ENCODE measurements around the gene MKNK1.
A peak's percentile ranks its signal among the peaks of the same experiment; 100 is the strongest.

The MKNK1 gene

DNA sequence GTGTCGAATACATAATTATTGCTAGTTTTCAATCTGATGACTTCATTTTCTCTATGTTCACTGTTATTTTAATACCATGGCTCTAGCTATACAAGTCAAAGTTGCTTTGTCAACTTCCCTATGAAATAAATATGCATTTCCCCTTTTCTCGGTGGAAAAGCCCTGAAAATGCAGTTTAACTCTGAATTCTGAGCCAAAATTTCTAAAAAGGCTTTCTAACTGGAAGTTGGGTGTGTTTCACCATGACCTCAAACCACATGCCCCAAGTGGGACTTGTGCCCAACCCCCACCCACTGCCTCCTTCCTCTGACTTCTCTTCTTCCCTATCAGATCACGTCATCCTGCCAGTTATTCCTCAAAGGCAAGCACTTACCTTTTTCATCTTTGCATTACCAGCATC is 8.9 kb downstream of the MKNK1 start:
- DNase-seq = peak; percentile 53

GRCh38 chr1:46594063-46594462 is 10.0 kb downstream of the MKNK1 start:
- DNase-seq = no peak

GRCh38 chr1:46592823-46593222 is 11.2 kb downstream of the MKNK1 start:
- DNase-seq = no peak

GRCh38 chr1:46589529-46589928 is 14.5 kb downstream of the MKNK1 start:
- DNase-seq = no peak

- no peak for DNase-seq
Measured at GRCh38 chr1:46587069-46587468, 17.0 kb downstream of the MKNK1 start.

GRCh38 chr1:46585312-46585938 is 18.6 kb downstream of the MKNK1 start:
- DNase-seq = no peak

DNA sequence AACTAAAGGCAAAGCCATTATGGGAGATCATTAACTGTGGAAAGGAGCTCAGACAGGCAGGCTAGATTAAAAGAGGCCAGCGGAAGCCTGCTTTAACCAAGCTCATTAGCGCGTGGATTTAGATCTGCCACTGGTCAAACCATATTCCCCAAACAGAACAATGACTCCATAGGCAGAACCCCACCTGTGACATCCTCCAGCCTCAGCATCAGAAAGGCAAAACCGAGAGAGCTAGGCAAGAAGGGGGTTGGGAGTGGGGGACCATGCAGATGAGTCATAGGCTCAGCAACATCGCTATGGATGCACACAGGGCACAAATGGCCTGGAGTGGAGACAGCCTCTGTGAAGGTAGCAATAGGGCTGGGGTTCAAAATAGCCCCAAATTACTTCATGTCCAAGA is 20.6 kb downstream of the MKNK1 start:
- no peak for DNase-seq

DNA sequence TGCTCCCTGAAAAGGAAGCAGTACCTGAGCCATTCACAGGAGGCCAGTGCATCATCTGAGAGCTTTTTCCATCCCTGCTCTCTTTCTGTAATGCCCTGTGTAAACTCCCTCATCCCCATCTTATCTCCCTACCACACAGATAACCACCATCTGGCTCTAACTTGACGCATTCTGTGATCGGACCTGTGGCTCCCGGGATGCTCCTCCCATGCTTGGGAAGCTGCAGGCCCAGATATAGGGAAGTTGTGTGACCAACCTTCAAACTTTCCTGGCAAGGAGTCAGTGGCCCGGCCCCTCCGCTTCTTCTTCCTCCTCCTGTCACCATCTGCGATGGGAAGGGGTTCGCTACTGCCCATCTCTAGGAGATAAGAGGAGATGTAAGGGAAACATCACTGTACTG is 21.1 kb downstream of the MKNK1 start:
- DNase-seq = no peak

DNA sequence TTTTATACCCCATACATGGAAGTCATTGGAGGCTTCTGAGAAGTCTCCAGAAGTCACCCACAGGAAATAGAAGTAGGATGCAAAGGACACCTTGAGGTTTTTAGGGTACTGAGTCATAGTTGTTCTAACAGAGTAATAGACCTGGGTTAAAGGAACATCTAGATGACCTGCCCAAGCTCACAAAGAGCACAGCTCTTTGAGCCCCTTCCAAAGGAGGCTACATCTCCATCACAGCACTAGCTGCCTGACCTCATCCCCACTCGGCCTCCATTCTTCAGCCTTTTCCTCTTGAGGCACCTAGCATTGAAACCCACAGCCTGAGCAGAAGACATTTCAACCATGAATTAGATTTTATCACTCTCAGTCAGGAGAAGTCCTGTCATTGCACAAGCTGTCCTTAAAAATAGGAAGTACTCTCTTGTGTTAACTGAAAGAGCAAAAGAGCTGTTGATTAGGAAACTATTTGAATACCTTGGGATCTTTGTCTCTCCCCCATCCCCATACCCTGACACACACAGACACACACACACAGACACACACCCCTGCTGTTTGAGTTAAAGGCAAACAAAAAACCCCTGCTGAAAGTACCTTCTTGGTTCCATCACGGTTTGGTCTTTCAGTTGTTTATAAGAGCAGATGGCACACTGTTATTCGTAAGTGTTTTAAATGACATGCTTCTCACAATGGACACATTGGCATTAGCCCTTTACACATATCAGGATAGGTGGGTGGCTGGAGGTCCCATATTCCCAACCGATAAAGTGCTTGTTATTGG is 22.2 kb downstream of the MKNK1 start:
- no peak for DNase-seq

- no peak for DNase-seq
Measured at GRCh38 chr1:46580140-46580903, 23.7 kb downstream of the MKNK1 start.

DNA sequence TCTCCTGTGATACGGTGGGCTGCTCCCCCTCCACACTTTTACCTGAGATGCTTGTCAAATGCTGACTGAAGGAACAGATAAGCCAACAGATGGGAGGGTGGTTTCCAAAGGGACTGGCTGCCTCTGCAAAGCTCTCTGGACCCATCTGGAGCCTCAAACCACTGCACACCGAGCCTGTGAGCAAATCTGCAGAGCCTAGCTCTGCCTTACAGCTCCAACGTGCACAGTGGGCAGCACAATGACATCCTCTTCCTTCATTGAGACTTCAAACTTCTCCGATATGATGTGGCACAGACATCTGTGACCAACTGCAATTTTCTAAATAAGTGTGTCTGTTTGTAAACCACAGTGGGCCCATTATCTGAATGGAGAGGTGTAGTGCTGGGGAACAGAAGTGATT is 26.4 kb downstream of the MKNK1 start:
- DNase-seq = no peak

- DNase-seq = no peak
Measured at GRCh38 chr1:46576596-46576995, 27.5 kb downstream of the MKNK1 start.

- DNase-seq = no peak
Measured at GRCh38 chr1:46575778-46576177, 28.3 kb downstream of the MKNK1 start.

DNA sequence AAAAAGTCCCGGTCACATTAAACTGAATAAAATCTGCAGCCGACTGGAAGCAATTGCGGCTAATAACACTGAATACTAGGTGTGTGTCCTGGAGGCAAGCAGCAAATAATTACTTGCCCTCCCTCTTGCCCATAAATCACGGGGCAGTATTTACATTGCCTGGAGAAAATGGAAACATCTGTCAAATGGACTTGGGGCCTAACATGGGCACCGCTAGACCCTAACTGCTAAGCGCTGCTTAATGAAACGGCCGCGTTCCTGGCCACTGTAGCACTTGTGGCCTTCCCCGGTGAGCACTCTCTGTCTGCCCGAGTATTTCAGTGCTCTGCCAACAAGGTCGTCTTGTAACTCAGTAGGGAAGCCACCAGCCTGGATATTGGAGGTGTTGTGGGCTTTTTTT is 28.8 kb downstream of the MKNK1 start:
- no peak for DNase-seq

DNA sequence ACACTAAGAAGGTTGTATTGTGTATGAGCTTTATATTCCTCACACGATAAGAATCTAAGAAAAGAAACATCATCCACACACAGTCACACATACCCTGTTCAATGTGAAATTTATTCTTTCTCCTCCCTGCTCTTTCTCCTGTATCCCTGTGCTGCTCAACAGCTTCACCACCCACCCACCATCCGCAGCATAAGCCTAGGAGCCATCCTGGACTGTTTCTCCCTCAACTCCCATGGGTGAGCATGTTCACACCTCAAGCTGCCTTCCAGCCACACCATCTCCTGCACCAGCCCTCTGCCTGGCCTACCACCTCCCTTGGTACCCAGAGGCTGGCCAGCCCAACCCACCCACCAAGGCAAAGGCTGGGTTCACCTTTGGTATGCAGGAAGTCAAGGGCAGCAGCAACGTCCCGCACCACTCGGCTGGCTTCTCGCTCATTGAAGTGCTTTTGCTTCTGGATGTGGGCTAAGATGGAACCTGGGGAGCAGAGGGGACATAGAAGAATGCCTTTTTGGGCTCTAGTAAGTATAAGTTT is 32.3 kb downstream of the MKNK1 start:
- no peak for DNase-seq

DNA sequence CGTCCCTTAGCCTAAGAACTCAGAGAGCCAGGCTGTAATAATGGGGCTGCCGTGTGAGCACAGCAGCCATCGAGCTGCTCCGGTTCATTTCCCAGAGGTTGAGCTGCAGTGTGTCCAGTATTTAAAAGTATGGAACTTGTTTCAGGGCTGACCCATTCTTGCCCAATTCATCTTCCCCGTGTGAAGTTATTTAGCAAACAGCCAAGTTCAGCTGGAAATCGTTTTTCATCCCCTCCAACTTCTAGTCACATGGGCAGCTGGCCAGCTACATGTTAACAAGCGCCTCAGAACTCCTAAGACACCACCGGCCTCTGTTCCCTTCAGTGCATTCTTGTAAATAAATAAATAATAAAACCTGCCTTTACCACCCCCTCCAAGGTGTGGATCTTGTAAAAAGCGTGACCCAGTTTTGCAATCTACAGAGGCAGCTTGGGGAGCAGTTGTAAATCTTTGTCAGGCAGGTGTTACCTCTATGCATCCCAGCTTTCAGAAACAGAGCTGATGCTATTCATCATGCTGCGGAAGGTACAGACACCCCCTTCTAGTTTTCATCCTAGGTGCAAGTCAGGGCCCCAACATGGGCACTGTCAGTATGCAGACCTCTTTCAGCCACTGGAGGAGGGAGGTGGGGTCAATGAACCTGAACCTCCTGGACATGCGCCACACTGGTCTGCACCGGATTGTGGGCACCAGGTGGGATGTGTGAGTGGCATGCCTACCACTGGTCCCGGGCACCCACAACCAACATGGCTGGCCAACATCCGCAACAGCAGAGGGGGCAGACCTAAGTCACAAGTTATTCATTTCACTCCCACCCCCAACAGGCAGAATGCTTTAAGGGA is 34.0 kb downstream of the MKNK1 start:
- DNase-seq = no peak

DNA sequence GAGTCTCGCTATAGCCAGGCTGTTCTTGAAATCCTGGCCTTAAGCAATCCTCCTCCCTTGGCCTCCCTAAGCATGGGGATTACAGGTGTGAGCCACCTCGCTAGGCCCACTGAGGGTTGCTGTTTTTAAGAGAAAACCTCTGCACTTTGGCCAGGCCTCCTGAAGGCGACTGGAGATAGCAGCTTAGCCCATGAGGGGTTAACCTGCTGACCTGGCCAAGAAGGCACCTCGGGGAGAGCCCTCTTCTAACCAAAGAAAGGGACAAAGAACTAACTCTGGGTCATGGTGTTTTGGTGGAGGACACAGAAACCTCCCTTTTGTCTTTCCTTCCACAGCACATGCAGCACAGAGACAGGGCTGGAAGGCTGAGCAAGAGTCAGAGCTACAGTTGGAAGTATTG is 35.0 kb downstream of the MKNK1 start:
- DNase-seq = no peak

DNA sequence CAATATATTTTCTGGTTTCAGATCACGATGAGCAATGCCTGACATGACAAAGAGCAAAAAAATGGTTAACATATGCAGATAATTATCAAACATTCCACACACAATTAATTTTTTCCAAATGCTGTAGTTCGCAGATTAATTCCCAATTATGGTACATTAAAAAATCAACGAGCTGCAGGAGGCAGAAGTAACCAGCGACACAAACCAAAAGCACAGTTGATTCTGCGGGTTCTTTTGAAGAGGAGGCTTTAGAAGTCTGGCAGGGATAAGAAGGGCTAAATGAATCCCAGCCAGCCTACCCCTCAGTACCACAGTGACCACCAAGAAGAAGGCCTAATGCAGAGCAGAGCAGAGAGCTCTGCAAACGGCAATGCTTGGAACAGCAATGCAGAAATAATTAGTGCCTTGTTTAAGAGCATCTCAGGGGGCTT is 35.6 kb downstream of the MKNK1 start:
- no peak for DNase-seq

DNA sequence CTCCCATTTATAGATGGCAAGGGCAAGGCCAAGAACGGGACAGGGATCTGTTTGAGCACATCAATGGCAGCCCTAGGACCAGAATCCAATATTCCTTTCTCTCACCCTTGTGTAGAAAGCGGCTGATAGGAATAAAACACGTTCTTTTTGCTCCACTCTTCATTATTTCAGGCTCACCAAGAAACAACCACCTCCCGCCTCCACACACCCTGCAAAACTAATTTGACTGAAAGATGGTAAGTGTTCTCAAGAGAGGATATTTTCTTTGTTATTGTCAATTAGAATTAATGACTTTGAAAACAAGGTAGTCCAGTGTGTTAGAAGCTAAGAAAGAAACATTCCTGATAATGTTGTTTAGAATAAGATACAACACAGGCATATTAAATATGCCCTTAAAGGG is 40.7 kb downstream of the MKNK1 start:
- no peak for DNase-seq

GRCh38 chr1:46562498-46562897 is 41.6 kb downstream of the MKNK1 start:
- DNase-seq = no peak

DNA sequence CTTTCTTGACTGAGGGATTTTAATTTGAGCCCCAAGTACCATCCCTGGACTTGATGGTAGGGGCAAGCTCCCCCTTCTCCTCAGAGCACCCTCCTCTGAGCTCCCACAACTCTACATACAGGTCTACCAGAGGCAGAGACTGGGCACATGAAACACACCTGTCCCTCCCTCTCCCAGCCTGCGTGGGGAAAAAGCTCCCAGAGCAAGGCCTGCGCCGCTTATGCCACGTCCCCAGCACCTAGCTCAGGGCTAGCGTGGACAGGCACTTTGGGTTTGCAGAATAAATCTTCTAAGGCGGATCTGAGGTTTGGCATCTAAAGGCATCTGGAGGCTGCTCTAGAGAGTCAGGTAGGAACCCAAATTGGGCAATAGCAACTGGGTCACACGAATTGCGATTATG is 45.1 kb downstream of the MKNK1 start:
- no peak for DNase-seq

- DNase-seq = no peak
Measured at GRCh38 chr1:46558141-46558963, 45.7 kb downstream of the MKNK1 start.

Data from right hindlimb (tissue), 1 donor.